ENCODE results near the gene C6orf89. TPM values are rescaled to one million over a fixed set of nuclear protein-coding genes. Genes with fewer than 3 reads are reported as not detected.

The C6orf89 gene
- total RNA-seq, 1 donor from 2014 or later, result 29.9 TPM

DNA sequence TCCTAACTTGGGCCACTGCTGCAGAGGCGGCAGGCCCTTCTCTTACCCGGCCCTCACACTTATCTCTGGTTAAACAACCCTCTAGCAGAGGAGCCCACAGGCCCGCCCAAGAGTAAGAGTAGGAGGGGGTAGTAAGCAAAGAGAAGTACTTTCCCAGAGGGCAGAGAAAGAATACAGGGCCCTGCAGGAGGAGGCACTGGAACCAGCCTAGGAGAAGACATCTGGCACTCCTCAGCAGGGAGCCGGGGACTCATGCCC, 90.2 kb downstream of the C6orf89 start:
- TF ChIP-seq, protein P1, sequence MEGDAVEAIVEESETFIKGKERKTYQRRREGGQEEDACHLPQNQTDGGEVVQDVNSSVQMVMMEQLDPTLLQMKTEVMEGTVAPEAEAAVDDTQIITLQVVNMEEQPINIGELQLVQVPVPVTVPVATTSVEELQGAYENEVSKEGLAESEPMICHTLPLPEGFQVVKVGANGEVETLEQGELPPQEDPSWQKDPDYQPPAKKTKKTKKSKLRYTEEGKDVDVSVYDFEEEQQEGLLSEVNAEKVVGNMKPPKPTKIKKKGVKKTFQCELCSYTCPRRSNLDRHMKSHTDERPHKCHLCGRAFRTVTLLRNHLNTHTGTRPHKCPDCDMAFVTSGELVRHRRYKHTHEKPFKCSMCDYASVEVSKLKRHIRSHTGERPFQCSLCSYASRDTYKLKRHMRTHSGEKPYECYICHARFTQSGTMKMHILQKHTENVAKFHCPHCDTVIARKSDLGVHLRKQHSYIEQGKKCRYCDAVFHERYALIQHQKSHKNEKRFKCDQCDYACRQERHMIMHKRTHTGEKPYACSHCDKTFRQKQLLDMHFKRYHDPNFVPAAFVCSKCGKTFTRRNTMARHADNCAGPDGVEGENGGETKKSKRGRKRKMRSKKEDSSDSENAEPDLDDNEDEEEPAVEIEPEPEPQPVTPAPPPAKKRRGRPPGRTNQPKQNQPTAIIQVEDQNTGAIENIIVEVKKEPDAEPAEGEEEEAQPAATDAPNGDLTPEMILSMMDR (IDR thresholded peaks at IDR 0.05; ENCODE audit: unreplicated experiment), result no peak
- H3K9me3 Mint-ChIP-seq (ENCODE audit: low read depth), result no peaks in the 10 kb centered on the region
- H3K4me1 Mint-ChIP-seq (ENCODE audit: low read depth), result peaks cover 4% of the 10 kb centered on the region
- H3K27me3 Mint-ChIP-seq, result no peaks in the 10 kb centered on the region
- no peak for DNase-seq (ENCODE audit: low spot score, unreplicated experiment)
- no peak overlapping the region for H3K4me3 Mint-ChIP-seq (ENCODE audit: low read depth)
- H3K27ac Mint-ChIP-seq, result no peak overlapping the region
- peaks cover 13% of the 10 kb centered on the region for H3K36me3 Mint-ChIP-seq (ENCODE audit: insufficient read depth)

DNA sequence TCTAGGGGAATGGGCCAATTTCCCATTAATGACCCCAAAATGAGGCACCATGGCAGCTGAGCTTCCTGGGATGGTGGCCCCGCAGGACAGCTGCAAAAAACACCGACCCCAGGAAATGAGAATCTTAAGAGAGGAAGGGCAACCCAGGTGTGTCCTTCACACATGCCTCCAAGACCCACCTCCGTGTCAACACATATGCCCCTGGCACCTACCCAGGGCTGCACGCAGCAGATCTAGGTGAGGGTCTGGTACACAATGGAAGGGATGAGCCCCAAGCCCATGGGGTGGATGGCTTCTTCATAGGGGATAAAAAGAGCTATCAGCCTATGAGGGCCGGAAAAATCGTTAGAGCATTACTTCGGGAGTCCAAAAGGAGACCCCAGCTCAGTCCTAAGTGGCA, 90.8 kb downstream of the C6orf89 start:
- no peak overlapping the region for H3K4me3 Mint-ChIP-seq (ENCODE audit: low read depth)

DNA sequence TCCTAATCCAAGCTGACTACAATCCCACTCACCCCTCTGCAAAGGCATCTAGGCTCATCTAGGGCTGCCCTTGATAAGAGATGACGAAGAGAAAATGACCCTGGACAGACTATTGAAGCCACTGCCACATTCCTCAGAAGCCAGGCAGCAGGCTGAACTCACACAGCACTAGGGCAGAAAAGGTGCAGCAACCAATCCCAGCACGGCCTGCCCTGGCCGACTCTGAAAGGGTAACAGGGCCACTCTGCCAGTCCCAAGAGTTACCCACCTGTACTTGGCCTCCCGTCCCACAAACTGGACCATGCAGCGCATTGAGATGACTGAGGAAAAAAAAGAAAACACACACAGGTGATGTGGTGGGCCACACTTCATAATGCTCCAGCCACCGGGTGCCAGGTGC, 91.2 kb downstream of the C6orf89 start:
- TF ChIP-seq, protein P1 (IDR thresholded peaks at IDR 0.05; ENCODE audit: unreplicated experiment), result no peak
- peak overlapping the region; percentile 16 for H3K27ac Mint-ChIP-seq
- DNase-seq (ENCODE audit: low spot score, unreplicated experiment), result no peak
- no peaks in the 10 kb centered on the region for H3K9me3 Mint-ChIP-seq (ENCODE audit: low read depth)
- peaks cover 12% of the 10 kb centered on the region for H3K36me3 Mint-ChIP-seq (ENCODE audit: insufficient read depth)
- H3K27me3 Mint-ChIP-seq, result no peaks in the 10 kb centered on the region
- H3K4me1 Mint-ChIP-seq (ENCODE audit: low read depth), result peaks cover 6% of the 10 kb centered on the region
- no peak overlapping the region for H3K4me3 Mint-ChIP-seq (ENCODE audit: low read depth)

More for the DNA sequence above, 90.8 kb downstream of the C6orf89 start:
- Mint-ChIP-seq H3K27ac (no peak overlapping the region), H3K36me3 (ENCODE audit: insufficient read depth) (peaks cover 12% of the 10 kb centered on the region), H3K9me3 (ENCODE audit: low read depth) (no peaks in the 10 kb centered on the region), H3K27me3 (no peaks in the 10 kb centered on the region), H3K4me1 (ENCODE audit: low read depth) (peaks cover 4% of the 10 kb centered on the region)
- no peak for DNase-seq (ENCODE audit: low spot score, unreplicated experiment)
- TF ChIP-seq, protein P1 (IDR thresholded peaks at IDR 0.05; ENCODE audit: unreplicated experiment), result no peak

DNA sequence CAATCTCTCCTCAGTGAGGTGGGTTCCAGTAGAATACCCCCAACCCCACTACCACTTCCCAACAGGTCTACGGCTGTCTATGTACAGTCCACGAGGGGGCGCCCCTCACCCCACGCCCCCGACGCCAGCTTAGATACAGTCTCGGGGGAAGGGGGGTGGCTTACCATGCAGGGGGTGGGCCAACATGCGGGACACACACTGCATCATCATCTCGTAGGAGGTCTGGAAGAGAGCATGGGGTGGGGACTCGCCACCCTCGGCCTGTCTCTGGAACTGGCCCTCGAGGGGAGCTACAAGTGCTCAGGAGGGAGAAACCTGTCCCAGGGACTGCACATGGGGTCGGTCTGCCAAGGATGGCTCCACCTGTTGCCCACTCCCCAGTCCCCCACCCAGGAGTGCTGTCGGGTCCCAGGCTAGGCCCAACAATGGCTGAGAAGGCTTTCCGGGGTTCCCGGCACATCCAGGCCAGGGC, 91.8 kb downstream of the C6orf89 start:
- TF ChIP-seq, protein P1 (IDR thresholded peaks at IDR 0.05; ENCODE audit: unreplicated experiment), result peak; percentile 47
- no peak overlapping the region for H3K27ac Mint-ChIP-seq
- H3K4me1 Mint-ChIP-seq (ENCODE audit: low read depth), result peaks cover 8% of the 10 kb centered on the region
- H3K9me3 Mint-ChIP-seq (ENCODE audit: low read depth), result no peaks in the 10 kb centered on the region
- DNase-seq (ENCODE audit: low spot score, unreplicated experiment), result no peak
- peaks cover 12% of the 10 kb centered on the region for H3K36me3 Mint-ChIP-seq (ENCODE audit: insufficient read depth)
- H3K4me3 Mint-ChIP-seq (ENCODE audit: low read depth), result no peak overlapping the region
- no peaks in the 10 kb centered on the region for H3K27me3 Mint-ChIP-seq

Other genes starting within 250 kb of the C6orf89 start
- 12.4 and 24.5 TPM in 2 replicates for gene CDKN1A, start 207.2 kb upstream of the C6orf89 start, total RNA-seq
- not detected in 2 replicates for gene RAB44, start 188.1 kb upstream of the C6orf89 start, total RNA-seq
- gene CPNE5, start 46.5 kb upstream of the C6orf89 start, total RNA-seq, result 0.16 and 0.24 TPM in 2 replicates
- gene PPIL1, start 11.1 kb upstream of the C6orf89 start, total RNA-seq, result 53.1 and 53.2 TPM in 2 replicates
- gene PI16, start 68.8 kb downstream of the C6orf89 start, total RNA-seq, result not detected in 2 replicates
- gene MTCH1, start 100.2 kb downstream of the C6orf89 start, total RNA-seq, result 145 and 146 TPM in 2 replicates
- gene FGD2, start 119.7 kb downstream of the C6orf89 start, total RNA-seq, result not detected in 2 replicates